GM19372 (cell line): Measurements from ENCODE around the gene CTDNEP1.

ENCODE experiments used
- ATAC-seq: cut with Tn5 transposase; IDR thresholded peaks from one replicate; pipeline ENCODE4 v1.9.1; 2021; ENCODE audit warnings: mild to moderate bottlenecking, low read depth, moderate library complexity; ENCODE audit not compliant: unreplicated experiment

The CTDNEP1 gene

DNA sequence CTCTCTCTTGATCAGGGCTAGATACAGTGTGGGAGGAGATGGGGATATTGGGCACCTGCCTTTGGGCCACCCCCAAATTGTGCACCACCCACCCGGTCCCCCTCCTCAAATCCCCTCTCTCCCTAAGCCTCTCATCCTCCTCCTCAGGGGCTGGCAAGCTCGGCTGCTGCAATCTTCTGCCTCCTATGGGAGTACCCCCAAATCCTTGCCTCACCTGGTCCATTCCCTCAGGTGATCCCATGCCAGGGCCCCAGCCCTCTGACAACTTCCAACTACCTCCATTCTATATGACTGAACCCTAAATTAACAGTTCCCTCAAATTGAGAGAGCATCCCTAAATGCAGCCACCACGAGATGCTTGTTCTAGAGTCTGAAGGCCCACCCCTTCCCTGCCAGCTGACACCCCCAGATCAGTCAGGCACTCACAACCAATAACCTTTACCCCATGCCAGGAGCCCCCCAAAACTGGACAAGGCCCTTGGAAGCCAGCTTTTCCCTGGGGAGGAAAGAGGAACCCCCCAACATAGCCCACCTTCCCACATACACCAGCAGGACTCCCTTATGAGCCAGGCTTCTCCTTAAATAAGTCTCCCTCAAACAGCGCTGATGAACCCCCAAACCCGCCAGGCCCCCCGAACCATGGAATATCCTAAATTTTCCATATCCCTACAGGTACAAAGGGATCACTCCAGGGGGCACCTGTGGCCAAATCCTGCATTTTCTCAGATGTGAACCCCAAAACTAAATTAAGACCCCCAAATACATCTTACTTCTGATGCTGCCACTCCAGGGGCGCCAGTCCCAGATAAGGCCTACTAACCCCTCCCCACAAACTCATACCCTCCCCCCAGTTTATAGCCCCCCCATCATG is 35.1 kb downstream of the CTDNEP1 start:
- ATAC-seq, result no peak

DNA sequence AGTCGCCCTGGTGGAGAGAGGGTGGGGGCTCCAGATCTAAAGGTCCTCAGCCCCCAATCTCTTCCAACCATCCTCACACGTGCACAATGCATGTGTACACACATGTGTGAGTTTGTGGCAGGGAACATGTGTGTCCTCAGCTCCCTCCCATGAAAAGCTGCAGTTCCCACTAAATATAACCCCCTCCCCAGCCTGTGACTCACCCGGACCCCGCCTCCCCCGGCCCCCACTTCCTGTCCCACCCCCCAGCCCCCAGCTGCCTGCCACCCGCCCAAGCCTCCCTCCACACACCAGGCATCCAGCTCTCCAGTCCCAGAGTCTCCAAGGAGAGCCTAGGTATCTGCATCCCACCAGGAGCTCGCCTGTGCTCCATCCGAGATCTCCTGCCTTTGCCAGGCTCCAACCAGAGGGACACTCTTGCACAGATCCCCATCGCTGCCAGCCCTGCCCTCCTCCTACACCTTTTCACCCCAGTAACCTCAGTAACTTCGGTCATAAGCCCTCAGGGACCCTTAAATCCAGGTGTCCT is 35.8 kb downstream of the CTDNEP1 start:
- ATAC-seq, result no peak

DNA sequence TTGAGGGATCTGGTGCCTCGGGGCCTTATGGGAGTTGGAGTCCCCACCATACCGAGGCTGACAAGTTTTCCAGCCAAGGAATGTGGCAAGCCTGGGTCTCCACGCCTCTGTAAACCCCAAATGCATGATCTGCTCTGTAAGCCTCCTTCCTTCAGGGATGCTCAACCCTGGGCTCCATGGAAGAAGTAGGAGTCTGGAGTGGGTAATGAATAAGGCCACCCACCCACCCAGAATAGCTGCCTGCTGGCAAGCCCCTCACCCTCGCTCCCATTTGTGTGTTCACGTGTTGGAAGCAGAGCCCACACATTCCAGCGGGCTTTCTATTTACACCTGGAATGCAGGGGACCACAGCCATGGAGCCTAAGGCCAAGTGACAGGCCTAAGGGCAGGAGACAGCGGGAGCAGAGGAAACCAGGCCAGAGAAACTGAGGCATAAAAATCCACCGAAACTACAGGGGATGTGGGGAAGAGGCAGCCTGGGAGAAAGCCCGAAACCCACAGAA is 36.3 kb downstream of the CTDNEP1 start:
- no peak for ATAC-seq

DNA sequence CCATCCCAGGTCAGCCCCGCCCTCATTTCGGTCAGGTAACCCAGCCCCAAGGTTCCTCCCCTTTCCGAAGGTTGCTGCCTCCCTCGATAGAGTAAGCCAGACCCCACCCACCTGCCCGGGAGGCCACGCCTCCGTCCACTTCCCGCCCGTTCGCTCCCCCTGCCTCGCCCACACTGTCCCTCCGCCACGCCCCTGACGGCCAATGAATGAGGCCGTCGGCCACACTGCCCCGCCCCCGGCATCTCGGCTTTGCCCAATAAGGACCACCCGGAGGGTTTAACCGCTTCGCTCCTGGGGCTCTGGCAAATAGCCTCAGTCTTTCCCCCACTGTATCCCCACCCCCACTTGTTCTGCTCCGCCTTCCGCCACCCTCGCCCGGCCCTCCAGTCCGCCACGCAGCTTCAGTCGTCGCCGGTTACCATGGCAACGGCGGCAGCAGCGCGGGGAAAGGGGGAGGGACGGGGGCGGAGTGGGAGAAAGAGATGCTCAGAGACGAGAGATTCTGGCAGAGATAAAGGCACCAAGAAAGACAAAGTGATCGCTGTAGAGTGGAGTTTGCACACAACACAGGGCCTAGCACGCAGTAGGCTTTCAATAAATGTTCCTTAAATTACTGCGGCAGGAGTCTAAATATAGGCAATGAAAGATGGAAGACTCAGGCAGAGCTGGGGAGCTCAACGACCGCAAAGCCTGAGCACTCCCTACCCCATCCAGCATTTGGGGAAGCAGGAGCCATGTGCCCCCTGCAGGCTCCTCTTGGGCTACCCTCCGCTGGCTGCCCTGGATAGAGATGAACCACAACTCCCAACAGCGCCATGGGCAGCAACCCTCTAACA is 37.0 kb downstream of the CTDNEP1 start:
- peak; percentile 73 for ATAC-seq

DNA sequence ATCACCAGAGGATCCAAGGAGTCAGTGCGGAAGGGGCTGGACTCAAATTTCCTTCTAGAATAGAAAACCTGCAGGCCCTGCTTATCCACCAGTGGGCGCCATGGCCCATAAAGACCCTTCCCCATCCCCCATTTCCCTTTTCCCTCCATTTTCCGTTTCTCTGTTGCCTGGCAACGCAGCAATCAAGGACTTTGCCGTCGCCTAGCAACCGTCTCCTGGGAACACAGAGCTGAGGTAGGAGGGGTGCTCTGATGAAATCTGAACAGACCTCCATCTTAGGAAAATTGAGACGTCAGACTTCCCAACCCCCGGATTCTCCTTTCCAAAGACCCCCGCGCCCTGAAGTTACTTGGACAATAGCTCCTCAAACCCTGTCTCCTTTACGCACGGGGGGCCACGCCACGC is 37.6 kb downstream of the CTDNEP1 start:
- no peak for ATAC-seq

DNA sequence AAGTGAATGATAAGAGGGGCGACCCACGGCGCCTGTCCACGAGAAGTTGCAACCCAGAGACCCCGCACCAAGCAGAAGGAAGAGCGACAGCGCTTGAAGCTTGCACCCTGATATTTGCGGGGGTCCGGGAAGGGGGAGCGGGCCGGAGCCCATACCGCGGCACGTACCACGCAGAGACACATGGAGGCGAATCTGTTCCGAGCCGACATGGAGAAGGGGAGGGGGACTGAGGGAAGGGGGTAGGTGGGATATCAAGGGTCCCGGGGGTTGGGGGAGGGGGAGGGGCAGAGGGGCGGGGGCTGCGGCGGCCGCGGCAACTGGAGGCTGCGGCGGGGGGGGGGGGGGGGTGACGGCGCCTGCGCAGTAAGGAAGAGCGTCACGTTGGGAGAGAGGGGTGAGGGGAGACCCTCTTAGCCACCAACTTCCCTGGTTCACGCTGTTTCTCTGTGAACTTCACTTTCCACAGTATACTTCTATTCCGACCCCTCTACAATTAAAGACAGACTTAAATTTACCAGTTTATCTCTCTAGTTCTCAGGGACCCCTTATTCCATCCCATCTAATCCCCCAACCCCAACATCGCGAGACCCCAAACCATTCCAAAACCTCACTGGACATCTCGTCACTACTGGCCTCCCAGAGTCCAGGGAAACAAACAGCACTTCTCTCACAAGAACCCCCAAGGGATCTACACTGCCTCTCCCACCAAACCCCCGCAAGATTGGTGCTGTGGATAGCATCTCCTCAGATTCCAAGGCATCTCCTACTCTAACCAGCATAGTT is 39.9 kb downstream of the CTDNEP1 start:
- ATAC-seq, result no peak

DNA sequence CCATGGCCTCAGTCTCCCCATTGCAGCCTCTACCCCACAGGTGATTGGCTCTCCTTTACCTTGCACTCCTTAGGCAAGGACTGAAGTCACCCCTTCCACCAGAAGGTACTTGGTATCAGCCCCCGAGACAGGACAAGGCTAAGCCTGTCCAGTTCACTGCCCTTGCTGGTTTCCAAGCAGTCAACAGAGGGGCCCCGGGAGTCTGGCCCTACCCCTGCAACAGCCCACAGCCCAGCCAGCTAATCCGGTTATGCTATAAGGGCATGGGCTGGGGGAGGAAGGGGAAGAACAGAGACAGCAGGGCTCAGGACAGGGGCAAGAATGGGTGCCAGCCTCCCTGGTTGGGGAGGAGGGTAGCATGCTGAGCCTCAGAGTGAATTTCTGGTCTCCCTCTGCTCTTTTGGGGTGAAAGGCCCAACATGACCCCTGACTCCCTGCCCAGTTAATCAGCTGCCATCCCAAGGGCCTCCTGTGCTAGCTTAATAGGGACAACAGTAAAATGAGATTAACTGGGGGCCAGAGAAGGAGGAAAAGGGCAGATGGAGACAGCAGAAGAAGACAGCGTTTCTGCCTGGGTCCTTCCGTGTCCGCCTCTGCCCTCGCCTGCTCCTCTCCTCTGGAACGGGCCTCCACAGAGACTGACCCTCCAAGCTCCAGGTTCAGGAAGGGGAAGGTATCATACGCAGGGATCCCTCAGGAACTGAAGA is 42.6 kb downstream of the CTDNEP1 start:
- no peak for ATAC-seq

GRCh38 chr17:7208027-7208571 is 43.4 kb downstream of the CTDNEP1 start:
- ATAC-seq, result no peak

DNA sequence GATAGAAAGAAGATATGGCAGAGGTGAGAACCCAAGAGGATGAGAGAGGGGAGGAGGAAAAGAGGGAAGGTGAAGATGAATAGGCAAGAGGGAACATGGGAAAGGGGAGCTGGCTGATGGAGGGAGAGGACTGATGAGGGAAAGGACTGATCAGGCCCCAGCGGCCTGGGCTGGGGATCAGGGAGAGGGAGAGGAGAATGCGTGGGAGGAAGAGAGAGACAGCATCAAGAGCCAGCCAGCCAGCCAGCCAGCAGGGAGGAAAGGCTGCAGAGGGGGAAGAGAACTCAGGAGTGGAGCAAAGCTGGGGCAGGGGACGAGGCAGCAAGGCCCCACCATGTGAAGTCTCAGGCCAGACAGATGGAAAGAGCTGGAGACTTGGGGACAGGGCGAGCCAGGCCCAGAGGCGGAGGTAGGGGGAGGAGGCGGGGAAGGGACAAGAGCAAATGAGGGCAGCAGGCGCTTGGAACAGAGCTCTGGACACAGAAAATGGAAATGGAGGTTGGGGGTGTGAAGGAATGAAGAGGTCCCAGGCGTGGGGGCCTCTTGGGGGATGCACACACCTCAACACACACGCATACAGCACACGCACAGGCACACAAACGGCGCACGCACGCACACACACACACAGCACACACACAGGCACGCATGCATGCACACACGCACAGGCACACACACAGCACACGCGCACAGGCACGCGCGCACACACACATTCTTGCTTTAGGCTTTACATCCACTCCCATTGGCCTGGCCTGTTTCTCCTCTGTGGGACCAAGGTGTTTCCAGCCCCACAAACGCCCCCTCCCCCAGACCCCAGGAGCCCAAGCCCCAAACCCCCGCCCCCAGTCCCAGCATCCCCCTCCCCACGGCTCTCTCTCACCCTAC is 44.2 kb downstream of the CTDNEP1 start:
- no peak for ATAC-seq

- no peak for ATAC-seq
Measured at GRCh38 chr17:7205561-7205960, 46.0 kb downstream of the CTDNEP1 start.

DNA sequence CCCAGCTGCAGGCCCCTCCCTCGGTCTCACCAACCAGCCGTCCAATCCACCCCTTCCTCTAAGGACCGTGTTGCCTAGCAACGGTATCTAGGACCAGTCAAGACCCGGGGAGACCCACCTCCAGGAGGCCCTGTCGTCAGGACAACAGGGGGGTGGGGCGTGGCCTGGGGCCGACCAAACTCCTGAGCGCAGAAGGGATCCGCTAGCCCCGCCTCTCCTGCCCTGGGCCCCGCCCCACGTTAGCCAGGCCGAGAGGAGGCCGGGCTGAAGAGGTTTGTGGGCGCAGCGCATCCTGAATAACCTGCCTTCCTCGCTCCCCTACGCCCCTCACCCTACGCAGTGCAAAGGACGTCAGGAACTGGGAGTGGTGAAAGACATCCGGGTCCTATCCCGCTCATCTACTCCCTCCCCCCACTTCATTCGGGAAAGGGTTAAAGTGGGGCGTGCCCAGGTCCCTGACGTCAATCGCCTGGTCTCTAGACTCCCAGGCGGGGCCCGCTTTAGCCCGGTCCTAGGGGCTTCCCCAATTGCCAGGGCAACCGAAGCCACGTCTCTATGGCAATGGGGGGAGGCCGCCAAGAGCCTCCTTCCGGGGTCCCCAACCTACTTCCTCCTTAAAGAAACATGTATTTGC is 46.6 kb downstream of the CTDNEP1 start:
- peak; percentile 78 for ATAC-seq

DNA sequence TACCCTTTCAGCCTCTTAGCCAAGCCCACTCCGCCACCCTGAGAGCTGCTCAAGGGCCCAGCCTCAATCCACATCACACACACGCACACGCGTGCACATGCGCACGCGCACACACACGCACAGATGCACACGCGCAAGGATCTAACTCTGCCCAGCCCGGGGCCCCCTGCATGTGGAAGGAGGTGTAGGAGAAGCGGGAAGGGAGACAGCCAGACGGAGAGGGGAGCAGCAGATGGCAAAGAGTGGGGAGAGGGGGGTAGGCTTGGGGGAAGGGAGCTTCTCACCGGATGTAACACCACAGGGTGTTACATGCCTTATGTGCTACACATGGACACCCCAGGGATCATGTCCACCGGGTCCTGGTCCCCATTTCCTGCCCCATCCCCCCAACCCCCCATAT is 47.2 kb downstream of the CTDNEP1 start:
- ATAC-seq, result no peak

DNA sequence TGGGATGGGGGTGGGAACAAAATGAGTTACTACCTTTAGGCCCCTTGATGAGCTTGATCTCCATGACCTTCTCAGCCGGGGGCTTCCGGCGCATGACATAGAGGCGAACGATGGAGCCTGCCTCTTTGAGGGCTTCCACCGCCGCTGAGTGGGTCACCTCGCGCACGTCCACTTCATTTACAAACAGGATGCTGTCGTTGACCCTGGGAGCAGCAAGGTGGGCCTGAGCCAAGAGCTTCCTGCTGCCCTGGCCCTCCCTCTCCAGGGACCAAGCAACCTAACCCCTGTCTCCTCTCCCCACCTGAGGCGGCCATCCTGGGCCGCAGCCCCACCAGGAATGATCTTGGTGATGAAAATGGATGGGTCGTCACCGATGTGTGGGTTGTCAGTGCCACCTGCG is 48.1 kb downstream of the CTDNEP1 start:
- ATAC-seq, result no peak

DNA sequence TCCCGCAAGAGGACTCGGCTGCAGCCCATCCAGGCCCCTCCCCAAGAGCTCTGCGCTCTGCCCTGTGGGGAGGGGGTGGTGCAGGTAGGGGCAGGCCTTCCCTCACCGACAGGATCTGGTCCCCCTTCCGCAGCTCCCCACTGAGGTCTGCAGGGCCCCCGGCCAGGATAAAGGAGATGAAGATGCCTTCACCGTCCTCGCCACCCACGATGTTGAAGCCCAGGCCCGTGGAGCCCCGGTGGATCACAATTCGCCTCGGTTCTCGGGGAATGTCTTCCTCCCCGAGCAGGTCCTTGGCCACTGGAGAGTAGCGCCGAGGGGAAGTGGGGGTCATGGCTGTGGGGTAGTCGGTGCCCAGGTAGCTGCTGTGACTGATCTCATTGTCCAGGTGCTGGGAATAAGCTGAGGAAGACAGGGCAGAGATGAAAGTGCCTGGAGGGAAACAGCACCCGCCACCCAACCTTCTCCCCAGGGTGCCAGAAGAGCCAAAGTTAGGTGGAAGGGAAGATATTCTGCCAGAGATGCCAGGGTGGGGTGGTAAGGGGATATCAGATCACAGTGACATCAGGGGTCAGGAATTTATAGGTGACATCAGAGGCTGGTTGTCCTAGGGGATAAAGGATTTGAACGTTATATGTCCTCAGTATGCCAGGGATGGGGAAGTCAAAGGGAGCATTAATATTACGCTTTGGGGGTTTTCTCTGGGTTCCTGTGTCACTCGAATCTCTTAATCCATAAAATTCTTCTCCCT is 54.7 kb downstream of the CTDNEP1 start:
- no peak for ATAC-seq

DNA sequence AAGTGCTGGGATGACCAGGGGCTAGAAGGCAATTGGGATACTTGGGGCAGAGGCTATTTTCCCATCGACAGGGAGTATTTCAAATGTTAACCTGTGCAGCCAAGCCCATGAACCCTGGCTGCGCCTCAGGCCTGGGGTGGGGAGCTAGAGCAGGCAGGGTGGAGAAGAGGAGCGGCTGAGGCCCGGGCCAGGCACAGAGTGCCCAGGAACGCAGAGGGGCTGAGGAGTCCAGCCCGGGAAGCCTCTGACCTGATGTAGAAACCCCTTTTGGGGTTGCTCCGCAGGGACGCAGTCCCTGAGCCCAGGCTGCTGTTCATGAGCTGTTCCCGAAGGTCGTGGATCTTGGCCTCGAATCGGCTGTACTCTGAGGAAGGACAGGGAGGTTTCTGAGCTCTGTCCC is 55.6 kb downstream of the CTDNEP1 start:
- ATAC-seq, result no peak
